Measurements from ENCODE around the gene DSCAML1.
"Not testable (repeated sequence)": the region's sequence is repeated elsewhere in the genome, so short reads cannot be mapped to it uniquely, and the experiment has no call there.

The DSCAML1 gene

DNA sequence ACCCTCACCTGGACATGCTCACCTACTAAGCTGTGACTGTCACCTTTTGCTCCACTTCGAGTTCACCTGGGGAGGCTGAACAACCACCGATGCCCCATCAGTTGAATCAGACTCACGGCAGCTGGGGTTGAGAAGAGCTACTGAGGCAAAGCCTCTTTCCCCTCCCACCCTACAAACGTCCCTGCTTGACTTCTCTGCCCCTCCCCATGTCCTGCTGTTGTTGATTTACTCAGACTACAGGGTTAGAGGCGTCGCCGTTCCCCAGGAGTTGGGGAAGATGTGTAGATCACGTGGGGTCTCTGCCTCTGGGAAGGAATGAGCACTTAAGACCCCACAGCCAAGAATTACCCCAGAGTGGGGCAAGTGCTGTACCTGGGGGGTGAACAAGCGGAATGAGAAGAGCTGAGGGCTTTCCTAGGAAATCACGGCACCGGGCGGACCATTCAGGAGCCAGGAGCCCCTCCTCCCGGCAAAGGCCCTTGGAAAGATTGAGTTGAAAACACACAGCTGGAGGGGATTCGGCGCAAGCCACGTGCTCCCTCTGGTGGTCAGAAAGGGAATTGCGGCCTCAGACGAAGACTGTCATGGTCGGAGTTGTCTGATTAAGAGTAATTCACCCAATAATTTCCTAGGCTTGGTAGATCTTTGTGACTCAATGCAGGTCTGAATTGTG lies 20.5 kb upstream of the DSCAML1 start:
- DNase-seq, result peak in 12 of 14 donors; percentile 19 to 84 (median 72)

DNA sequence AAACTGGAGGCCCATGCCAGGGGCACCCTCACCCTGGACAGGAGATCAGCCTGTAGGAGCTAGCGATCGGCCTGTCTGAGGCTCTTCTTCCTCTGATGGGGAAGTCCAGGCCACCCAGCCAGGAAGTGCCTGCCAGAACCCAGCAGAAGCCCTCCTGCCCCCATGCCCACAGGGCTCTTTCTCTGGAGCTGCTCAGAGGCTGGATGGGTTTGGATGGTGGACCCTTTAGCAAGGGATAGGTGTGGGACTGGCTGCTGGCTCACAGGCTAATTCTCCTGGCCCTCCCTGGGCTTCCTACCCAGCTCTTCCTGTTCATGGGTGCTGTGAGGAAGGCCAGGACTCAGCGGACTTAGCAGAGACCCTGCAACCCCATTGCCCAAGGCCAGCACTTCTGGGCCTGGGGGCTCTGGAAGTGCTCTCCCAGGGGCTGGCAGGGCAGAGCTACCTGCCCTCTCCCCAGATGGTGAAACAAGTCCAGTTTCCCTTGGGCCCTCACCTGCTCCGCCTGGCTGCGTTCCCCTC lies 19.9 kb upstream of the DSCAML1 start:
- peak in 3 of 14 donors; percentile 16 to 37 (median 21) for DNase-seq

DNA sequence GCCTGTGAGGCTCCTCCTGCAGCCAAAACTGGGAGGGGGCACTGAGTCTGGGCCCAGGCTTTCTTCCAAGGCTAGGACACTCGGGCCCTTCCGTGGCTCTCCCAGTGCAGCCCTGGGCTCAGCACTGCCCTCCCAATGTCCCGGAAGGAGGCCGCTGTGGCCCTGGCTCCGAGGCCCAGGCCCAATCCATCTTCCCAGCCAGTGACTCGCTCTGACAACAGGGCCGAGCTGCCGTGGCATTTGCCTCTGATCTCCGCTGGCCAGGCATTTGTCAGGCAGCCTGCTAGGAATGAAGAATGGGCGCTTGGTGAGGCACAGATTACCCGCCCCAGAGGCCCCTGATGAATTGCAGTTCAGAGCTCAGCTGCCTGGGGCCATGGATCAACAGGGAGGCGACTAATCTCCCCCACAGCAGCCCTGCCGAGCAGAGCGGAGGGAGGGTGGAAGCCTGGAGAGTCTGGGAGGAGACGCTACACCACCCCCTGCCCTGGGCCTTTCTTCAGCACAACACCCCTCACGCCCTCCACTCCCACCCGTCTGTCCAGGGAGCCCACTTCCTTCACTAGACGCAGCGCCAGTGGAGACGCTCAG lies 19.2 kb upstream of the DSCAML1 start:
- DNase-seq, result peak in 7 of 14 donors; percentile 25 to 84 (median 44)

DNA sequence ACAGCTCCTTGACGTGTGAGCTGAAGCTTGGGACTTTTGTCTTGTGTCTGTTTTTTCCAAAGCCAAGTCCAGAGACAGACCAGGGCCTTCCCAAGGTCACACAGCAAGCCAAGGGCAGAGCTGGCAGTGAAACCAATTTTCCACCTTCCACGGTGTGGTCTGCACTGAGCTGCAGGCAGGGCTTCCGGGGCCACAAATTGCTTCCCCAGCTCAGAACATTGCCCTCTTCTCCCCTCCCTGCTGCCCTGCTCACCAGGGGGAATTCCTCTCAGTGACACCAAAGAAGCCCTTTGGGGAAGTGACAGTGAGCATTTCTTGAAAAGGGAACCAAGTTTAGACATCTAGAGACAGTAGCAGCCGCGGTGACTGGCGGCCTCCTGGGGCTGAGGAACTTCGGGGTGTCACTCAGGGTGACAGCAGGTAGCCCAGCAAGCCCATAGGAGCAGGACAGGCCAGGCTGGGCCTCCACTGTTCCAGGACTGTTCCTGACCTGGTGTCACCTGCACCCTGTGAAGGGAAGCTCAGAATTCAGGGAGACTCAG lies 18.3 kb upstream of the DSCAML1 start:
- DNase-seq, result peak in 4 of 14 donors; percentile 18 to 50 (median 24)

- DNase-seq, result peak in 6 of 14 donors; percentile 20 to 44 (median 36)
Observed at GRCh38 chr11:117814766-117815261, 17.8 kb upstream of the DSCAML1 start.

DNA sequence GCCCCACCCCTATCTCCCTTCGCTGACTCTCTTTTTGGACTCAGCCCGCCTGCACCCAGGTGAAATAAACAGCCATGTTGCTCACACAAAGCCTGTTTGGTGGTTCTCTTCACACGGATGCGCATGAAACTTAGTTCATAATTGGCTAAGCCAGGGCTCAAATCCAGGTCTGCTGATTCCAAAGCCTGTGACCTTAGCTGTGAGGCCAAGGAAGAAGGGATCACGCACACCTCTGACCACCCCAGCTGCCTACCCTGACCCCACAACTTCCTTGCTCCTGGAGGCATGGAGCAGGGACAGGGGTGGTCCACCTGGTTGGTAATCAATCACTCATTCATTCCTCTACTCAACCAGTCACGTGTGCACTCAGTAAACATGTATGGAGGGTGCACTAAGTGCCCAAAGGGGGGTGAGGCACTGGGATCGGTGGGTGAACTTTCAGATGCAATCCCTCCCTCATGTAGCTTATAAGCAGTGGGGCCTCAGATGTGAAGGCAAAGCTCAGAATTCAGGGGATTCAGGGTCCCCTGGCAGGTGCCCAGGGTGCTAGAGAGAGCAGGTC lies 17.3 kb upstream of the DSCAML1 start:
- no peak for DNase-seq

DNA sequence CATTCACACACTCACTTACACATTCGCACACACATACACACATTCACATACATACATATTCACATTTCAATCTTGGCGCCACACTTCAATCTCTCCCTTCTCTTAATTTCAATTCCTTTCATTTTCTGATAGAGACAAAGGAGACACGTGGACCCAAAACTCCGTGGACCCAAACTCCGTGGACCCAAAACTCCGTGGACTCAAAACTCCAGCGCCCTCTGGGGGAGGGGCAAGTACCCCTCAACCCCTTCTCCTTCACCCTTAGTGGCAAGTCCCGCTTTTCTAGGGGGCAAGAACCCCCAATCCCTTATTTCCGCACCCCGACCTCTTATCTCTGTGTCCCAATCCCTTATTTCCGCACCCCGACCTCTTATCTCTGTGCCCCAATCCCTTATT lies 13.0 kb upstream of the DSCAML1 start:
- DNase-seq, result not testable (repeated sequence)

DNA sequence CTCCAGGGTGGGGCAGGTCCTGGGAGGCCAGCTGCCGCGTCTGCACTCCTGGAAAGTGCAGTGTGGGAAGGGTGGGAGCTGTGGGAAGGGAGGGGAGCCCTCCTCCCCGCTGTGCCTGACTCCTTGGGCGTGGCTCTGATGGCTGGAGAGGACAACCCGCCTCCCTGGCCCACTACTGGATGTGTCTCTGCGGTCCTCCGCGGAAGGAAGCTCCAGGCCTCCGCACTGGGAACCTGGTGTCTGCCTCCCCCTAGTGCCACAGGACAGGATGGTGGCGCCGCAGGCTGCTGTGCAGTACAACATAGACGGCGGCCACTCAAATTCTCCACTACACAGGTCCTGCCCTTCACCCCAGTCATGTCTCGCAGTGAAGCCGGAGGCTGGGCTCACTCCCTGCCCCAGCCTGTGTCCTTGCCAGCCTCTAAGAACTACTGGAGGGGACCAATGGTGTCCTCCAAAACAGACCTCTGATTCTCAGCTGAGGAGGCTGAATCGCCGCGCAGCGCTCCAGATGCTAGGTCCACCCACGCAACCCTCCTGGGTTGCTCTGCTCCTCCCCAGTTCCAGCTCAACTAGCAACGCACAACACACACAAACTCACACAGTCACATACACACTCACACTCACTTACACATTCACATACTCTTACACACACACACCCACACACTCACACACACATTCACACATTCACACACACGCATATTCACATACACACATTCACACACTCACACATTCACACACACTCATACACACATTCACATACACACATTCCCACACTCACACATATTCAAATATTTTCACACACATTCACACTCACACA lies 12.4 kb upstream of the DSCAML1 start:
- DNase-seq, result peak in 11 of 14 donors; percentile 32 to 72 (median 55)

- no peak for DNase-seq
Observed at GRCh38 chr11:117808784-117809183, 11.8 kb upstream of the DSCAML1 start.

GRCh38 chr11:117807482-117808327 lies 10.7 kb upstream of the DSCAML1 start:
- DNase-seq, result peak in 10 of 14 donors; percentile 24 to 78 (median 45)

DNA sequence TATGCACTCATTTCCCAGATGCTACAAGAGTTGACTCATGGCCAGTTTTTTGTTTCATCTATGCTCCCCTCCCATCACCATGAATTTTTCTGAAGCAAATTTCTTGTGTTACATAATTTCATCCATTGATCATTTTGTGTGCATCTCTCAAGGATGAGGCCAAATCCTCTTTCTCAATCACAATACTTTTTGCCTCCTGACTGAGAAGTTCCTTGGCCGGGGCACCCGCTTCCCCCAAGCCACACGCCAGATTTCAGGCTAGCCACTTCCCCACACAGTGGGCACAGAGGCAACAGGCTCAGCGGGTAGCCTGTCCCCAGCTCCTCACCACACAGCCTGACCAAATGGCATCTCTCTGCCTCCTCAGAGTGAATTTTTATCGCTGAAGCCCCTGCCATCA lies 9.8 kb upstream of the DSCAML1 start:
- DNase-seq, result no peak

DNA sequence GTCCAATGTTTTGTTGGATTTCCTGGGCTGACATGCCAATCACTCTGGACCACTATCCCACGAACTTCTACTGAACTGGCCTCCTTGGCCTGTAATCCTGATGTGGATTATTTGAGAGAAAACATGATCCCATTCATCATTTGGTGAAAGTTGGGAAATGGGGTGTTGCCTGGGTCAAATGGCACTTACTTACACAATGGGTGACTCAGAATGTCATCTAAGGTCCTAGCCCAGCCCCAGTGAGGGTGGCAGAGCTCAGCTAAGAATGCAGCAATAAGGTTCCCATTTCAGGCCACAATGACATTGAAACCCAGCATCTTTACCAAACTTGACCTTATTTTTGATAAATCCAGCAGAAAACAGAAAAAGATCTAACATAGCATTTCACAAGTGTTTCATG lies 8.0 kb upstream of the DSCAML1 start:
- DNase-seq, result no peak

GRCh38 chr11:117803896-117804295 lies 6.9 kb upstream of the DSCAML1 start:
- DNase-seq, result no peak

GRCh38 chr11:117799634-117800033 lies 2.6 kb upstream of the DSCAML1 start:
- no peak for DNase-seq

DNA sequence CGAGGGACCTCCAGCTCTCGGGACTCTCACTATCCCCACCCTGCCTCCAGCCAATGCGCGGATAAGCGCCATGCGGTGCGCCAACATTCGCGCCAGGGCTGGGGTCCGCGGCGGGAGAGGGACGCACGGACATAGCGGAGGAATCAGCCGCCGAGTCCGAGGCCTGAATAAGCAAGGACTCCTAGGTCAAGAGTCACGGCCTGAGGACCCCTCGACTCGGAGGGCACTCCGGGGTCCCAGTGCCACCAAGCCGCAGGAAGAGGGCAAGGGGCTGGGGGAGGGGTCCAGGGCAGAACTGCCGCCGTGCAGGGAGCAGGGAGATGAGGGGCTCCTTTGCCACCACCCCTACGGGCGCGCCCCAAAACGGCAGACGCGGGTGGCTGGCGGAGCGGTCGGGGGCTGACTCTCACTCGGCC lies 552 bp downstream of the DSCAML1 start:
- DNase-seq, result no peak

DNA sequence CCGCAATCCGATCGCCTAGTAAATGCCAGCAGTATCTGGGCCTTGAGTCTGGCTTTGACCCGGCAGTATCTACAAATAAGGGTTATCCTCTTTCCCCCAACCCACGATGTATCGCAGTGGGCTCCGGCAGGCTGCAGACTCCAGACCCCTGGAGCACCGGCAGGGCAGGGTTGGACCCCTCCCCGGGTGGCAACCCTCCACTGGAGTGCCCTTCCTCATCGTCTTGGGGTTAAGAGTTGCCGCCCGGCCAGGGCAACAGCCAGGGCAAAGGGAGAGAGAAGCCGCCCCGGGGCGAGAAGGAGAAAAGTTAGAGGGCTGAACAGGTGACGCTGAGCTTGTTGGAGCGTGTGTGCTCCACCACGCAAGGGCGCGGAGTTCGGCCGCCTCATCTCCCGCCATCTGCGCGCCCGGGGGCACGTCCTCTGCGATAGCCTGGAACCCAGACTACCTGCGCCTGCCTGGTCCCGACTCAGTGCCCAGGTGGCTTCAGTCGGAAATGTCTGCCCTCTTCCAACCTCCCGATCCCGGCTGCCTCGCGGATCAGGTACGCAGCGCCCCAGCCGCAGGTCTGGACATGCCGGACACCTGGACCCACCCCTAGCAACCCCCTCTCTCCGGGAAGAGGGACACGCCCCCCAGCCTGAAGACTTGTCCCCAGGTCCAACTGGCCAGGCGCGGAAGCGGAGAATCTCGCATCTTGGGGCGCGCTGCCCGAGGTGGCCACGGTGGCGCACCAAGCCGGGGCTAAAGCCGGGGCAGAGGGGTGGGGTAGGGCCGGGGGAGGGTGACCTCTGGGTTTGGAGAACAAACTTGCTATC lies 1.2 kb downstream of the DSCAML1 start:
- DNase-seq, result peak in 2 of 14 donors; percentile 37 to 48

DNA sequence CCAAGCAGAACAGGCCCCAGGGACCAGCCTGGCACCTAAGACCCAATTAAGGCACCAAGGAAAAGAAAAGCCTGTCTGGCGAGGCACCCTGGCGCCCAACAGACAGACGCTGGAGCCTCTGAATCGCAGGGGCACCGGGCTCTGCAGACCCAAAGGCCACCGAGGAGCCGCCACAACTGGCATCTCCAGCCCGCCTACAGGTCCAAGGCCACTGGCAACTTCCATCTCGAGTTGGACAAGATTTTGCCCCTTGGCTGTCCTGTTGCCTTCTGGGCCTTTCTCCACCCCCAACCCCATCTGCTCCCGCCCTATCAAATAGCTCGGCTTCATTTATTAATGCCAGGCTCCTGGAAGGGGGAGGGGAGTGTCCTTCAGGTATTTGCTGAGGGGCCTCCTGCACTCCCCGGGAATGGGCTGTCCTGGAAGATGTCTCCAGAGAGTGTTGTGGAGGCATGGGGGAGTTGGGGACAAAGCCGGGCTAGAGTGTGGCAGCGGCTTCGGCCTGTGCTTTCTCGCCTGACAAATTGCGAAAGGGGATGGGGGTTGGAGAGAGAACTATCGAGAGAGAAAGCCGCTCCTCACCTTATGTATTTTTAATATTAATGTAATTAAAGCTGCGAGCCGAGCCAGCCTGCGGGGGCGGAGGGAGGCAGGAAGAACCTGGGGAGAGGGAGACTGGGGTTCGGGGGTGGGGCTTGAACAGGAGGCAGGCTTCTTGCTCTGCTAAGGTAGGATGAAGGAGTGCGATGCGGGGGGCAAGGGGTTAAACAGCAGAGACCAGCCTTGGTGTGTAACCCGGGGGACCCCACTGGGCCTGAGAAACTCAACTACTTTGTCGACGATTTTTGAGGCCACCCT lies 2.0 kb downstream of the DSCAML1 start:
- DNase-seq, result peak in 2 of 14 donors; percentile 30 to 63

GRCh38 chr11:117794135-117794534 lies 2.9 kb downstream of the DSCAML1 start:
- no peak for DNase-seq

DNA sequence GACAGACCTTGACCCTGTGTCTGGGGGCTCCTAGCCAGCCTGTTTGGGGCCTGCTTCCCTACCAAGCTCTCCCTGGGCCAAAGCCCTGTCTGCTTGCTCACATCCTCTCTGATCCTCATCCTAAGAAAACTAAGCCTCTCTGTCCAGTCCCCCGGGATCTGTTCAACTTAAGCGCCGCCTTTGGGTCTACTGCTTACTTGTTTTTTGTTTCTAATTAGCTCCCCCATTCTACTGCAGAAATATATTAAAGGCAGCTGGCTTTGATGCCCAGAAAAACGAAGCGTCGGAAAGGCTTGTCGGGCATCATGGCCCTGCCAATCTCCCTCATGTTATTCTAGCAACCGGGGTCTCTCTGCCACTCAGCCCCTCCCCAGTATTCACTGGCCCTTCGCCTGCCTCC lies 3.4 kb downstream of the DSCAML1 start:
- peak in 1 of 14 donors; percentile 46 for DNase-seq

Data from C1 segment of cervical spinal cord (tissue), 14 donors.